Activated naive CD8-positive, alpha-beta T cell treated with anti-CD3 and anti-CD28 coated beads, Interleukin-2, amount 50 U/mL, for 24 hours (primary cell): ENCODE measurements around the gene CDH4.

Source experiments
- ATAC-seq: fragments of 150-1000 bp; cut with Tn5 transposase; one replicate; pipeline ENCODE4 v1.10.0; 2021
- DNase-seq: peaks from one replicate; pipeline ENCODE4 v3.0.0; 2021
- H3K27ac Mint-ChIP-seq: one replicate; pipeline ENCODE4 v1.8.0; 2021; ENCODE audit warnings: mild to moderate bottlenecking, mixed read lengths
- H3K27me3 Mint-ChIP-seq: one replicate; pipeline ENCODE4 v1.8.0; 2021; ENCODE audit warnings: mixed read lengths
- H3K36me3 Mint-ChIP-seq: one replicate; pipeline ENCODE4 v1.8.0; 2021; ENCODE audit warnings: low read depth, mixed read lengths
- H3K4me1 Mint-ChIP-seq: one replicate; pipeline ENCODE4 v1.8.0; 2021; ENCODE audit warnings: mixed read lengths
- H3K4me3 Mint-ChIP-seq: one replicate; pipeline ENCODE4 v1.8.0; 2021; ENCODE audit warnings: mild to moderate bottlenecking, moderate library complexity, mixed read lengths
- H3K9me3 Mint-ChIP-seq: one replicate; pipeline ENCODE4 v1.8.0; 2021; ENCODE audit warnings: mixed read lengths

The CDH4 gene

DNA sequence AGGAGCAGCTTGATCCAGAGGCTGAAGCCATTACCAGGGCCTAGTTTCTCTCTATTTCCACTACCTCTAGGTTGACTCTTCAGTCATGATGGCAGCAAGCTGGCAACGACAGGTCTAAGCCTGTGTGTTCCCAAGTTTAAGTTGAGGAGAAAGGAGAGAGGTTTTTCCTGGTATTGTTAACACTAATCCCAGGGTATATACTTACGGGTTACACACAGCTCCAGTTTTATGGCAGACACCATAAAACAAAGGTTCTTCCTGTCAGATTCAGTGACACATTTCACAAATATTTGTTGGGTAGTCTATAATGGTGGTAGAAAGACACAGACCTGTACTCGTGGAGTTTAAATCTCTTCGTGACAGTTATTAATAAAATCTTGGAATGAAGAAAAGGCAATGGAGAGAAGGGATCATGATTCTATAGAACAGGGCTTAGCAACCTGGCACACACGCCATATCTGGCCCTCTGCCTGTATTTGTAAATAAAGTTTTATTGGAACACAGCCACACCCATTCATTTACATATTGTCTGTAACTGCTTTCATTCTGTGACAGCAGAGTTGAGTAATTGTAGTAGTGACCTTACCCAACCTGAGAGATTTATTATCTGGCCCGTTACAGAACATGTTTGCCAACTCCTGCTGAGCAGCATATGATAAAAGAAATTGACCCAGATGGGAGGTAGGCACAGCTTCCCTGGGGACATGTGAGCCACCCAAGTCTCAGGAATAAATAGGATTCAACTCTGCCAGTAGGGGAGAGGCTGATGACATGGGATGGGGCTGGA is 323.3 kb downstream of the CDH4 start:
- no peaks in the 10 kb centered on the region for H3K36me3 Mint-ChIP-seq
- H3K4me1 Mint-ChIP-seq, result no peaks in the 10 kb centered on the region
- H3K4me3 Mint-ChIP-seq, result no peak overlapping the region
- no peak overlapping the region for H3K27ac Mint-ChIP-seq
- no peaks in the 10 kb centered on the region for H3K27me3 Mint-ChIP-seq
- no peaks in the 10 kb centered on the region for H3K9me3 Mint-ChIP-seq
- DNase-seq (no peak), ATAC-seq (no peak)

DNA sequence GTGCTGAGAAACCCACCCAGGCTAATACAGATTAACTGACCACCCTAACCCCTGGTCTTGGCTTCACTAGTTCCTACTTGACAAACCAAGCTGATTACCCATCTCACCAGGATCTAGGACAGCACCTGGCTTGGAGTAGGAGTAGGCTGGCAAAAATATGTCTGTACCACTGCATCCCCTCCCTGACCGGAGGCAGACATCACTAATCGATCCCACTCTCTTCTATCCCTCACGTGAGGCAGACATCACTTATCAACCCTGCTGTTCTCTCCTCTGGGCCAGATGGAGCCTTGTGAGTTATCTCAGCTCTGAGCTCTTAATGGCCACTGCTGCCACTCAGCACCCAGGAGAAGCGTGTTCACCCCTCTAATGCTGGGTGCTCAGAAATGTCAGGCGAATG is 324.3 kb downstream of the CDH4 start:
- H3K27ac Mint-ChIP-seq, result no peak overlapping the region
- no peak overlapping the region for H3K4me3 Mint-ChIP-seq
- no peaks in the 10 kb centered on the region for H3K9me3 Mint-ChIP-seq
- no peaks in the 10 kb centered on the region for H3K27me3 Mint-ChIP-seq
- no peaks in the 10 kb centered on the region for H3K36me3 Mint-ChIP-seq
- no peak for ATAC-seq
- DNase-seq, result no peak
- no peaks in the 10 kb centered on the region for H3K4me1 Mint-ChIP-seq

DNA sequence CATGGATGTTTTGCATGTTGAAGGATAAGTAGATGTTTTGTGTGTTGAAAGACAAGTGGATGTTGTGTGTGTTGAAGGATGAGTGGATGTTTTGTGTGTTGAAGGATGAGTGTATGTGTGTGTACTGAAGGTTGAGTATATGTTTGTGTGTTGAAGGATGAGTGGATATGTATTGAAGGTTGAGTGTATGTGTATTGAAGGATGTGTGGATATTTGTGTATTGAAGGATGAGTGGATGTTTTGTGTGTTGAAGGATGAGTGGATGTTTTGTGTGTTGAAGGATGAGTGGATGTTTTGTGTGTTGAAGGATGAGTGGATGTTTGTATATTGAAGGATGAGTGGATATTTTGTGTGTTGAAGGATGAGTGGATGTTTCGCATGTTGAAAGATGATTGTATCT is 325.0 kb downstream of the CDH4 start:
- ATAC-seq (no peak), DNase-seq (no peak)
- Mint-ChIP-seq H3K27me3 (peaks cover under 1% of the 10 kb centered on the region), H3K4me3 (no peak overlapping the region), H3K9me3 (no peaks in the 10 kb centered on the region), H3K4me1 (no peaks in the 10 kb centered on the region), H3K36me3 (no peaks in the 10 kb centered on the region), H3K27ac (no peak overlapping the region)

DNA sequence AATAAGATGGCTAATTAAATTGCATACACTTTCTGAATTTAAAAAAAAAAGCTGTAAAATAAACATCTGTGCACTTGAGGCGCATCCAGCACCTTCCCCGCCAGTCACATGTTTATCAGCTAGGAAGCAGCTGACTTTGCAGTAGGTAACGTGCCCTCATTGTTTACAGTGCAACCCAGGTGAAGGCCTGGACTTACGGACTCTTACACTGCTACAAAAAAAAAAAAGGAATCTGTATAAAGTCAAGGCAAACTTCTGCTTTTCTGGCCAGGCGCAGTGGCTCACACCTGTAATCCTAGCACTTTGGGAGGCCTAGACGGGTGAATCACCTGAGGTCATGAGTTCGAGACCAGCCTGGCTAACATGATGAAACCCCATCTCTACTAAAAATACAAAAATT is 327.8 kb downstream of the CDH4 start:
- DNase-seq, result no peak
- H3K4me3 Mint-ChIP-seq, result no peak overlapping the region
- peaks cover 3% of the 10 kb centered on the region for H3K27me3 Mint-ChIP-seq
- no peaks in the 10 kb centered on the region for H3K36me3 Mint-ChIP-seq
- no peaks in the 10 kb centered on the region for H3K4me1 Mint-ChIP-seq
- no peaks in the 10 kb centered on the region for H3K9me3 Mint-ChIP-seq
- no peak overlapping the region for H3K27ac Mint-ChIP-seq
- no peak for ATAC-seq

DNA sequence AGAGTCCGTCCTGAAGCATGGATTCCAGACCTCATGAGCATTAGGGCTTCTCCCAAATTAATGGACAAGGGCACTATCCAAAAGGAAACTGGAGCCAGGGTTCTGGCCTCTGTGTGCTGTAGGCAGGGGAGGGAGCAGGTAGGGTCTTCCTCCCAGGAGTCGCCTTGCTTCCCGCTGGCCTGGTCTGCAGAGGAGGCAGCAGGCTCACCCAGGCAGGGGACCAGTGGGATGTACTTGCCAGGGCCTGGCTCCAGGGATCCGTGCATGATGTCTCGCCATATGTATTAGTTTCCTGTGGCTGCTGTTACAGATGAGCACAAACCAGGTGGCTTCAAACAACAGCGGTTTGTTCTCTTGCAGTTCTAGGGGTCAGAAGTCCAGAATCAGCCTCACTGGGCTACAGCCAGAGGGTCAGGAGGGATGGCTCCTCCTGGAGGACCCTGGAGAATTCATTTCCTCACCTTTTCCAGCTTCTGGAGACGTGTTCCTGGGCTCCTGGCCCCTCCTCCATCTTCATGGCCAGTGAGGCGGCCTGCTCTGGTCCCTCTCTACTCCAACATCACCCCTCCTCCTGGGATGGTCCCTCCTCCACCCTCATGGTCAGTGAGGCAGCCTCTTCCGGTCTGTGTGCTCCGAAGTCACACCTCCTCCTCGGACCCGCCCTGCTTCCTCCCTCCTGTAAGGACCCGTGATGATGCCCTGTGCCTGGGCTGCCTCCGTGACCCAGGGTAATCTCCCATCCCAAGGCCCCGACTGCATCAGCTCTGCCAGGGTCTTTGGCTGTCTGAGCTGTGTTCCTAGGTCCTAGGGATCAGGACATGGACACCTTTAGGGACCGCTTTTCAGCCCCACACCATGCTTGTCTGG is 329.1 kb downstream of the CDH4 start:
- ATAC-seq (no peak), DNase-seq (no peak)
- peaks cover 3% of the 10 kb centered on the region for H3K27me3 Mint-ChIP-seq
- H3K4me3 Mint-ChIP-seq, result no peak overlapping the region
- H3K4me1 Mint-ChIP-seq, result no peaks in the 10 kb centered on the region
- no peaks in the 10 kb centered on the region for H3K9me3 Mint-ChIP-seq
- no peaks in the 10 kb centered on the region for H3K36me3 Mint-ChIP-seq
- no peak overlapping the region for H3K27ac Mint-ChIP-seq

DNA sequence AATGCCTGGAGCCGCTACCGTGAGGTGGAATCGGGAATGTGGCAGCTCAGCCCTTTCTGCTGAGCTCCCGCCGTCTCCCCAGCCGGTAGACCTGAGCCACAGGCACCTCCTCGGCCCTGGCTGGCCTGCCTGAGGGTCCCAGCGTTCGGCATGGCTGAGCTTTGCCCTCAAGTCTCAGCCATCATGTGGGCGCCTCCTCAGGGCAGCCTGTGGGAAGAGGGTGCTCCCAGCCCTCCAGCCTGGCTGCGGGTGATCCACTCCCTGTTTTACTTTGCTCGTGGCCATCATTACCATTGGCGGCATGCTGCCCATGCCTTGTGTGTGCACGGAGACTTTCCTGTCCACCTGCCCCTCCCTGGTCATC is 329.7 kb downstream of the CDH4 start:
- H3K9me3 Mint-ChIP-seq, result no peaks in the 10 kb centered on the region
- ATAC-seq (no peak), DNase-seq (no peak)
- H3K36me3 Mint-ChIP-seq, result no peaks in the 10 kb centered on the region
- no peaks in the 10 kb centered on the region for H3K4me1 Mint-ChIP-seq
- no peak overlapping the region for H3K4me3 Mint-ChIP-seq
- H3K27ac Mint-ChIP-seq, result no peak overlapping the region
- peaks cover 3% of the 10 kb centered on the region for H3K27me3 Mint-ChIP-seq

DNA sequence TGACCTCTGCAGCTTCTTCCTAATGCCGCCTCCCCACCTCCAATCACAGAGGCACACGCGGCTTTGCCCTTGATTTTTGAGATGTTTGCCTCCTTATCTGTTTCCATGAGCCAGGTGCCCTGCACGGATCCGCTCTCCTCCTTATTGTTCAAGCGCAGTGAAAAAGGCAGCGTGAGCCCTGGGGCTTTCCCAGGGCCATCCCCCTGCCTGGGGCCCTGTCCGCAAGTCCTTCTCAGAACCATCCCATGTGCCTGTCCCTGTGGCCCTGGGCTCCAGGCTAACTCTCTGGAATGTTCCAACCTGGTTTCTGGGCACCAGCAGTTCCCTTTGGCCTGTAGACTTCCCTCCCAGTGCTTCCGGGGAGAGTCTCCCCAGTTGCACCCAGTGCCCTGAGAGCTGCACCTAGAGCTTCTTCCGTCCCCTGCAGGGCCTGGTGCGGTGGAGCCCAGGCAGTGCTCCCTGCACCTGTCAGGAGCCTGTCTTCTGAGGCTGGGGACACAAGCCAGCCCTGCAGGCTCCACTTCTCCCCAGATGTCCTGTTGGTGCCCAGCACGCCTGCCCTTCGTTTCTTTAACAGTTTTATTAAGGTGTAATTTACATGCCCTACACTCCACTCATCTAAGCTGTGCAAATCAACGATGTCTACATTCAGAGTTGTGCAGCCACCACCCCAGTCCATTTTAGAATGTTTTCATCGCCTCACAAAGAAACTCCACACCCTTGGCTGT is 330.3 kb downstream of the CDH4 start:
- Mint-ChIP-seq H3K27me3 (peaks cover 3% of the 10 kb centered on the region), H3K36me3 (no peaks in the 10 kb centered on the region), H3K9me3 (no peaks in the 10 kb centered on the region), H3K4me1 (no peaks in the 10 kb centered on the region), H3K27ac (no peak overlapping the region), H3K4me3 (no peak overlapping the region)
- ATAC-seq (no peak), DNase-seq (no peak)

DNA sequence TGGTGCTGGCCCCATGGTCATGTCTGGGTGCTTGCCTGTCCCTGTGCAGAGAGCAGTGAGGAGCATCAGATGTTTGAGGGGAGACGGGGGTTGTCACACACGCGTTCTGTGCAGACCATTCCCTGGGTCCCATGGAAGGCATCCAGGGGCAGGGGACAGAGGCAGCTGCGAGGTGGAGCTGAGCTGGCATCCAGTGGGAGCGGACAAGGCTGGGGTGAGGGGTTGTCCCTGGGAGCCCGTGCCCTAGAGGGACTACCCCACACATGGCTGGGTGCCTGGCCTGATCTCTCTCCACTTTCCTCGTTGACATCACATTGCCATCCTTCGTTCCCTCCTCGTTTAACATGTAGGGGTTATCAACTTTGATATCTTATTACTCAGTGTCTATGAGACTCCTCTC is 331.3 kb downstream of the CDH4 start:
- no peak for DNase-seq
- Mint-ChIP-seq H3K27me3 (peaks cover 3% of the 10 kb centered on the region), H3K4me3 (no peak overlapping the region), H3K4me1 (no peaks in the 10 kb centered on the region), H3K9me3 (no peaks in the 10 kb centered on the region), H3K36me3 (no peaks in the 10 kb centered on the region), H3K27ac (no peak overlapping the region)
- ATAC-seq, result no peak

DNA sequence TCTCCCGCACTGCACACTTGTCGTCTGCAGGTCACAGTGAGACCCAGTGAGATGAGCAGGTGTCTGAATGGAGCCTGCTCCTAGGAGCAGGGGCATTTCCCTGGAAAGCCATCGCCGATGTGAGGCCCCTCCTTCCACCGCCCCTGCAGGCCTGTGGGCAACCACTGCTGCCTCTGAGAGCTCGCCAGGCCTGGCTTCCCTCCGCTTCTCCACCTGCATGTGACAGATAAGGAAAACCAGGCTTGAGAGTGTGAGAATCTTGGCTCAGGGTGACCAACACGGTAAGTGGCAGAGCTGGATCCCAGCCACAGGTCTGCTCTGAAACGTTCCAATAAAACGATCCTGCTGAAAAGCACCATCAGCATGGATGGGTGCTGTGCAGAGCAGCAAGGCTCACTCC is 332.8 kb downstream of the CDH4 start:
- DNase-seq (no peak), ATAC-seq (no peak)
- Mint-ChIP-seq H3K9me3 (peaks cover 5% of the 10 kb centered on the region), H3K27me3 (peaks cover 5% of the 10 kb centered on the region), H3K4me3 (no peak overlapping the region), H3K36me3 (no peaks in the 10 kb centered on the region), H3K4me1 (no peaks in the 10 kb centered on the region), H3K27ac (no peak overlapping the region)

DNA sequence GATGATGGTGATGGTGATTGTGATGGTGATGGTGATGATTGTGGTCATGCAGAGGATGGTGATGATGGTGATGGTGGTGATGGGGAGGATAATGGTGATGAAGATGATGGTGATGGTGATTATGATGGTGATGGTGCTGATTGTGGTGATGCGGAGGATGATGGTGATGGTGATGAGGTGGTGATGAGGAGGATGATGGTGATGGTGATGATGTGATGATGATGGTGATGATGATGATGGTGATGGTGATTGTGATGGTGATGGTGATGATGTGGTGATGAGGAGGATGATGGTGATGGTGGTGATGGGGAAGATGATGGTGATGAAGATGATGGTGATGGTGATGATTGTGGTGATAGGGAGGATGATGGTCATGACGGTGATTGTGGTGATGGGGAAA is 333.7 kb downstream of the CDH4 start:
- Mint-ChIP-seq H3K4me1 (no peaks in the 10 kb centered on the region), H3K27me3 (peaks cover 5% of the 10 kb centered on the region), H3K27ac (no peak overlapping the region), H3K36me3 (no peaks in the 10 kb centered on the region), H3K9me3 (peaks cover 5% of the 10 kb centered on the region), H3K4me3 (no peak overlapping the region)
- ATAC-seq (no peak), DNase-seq (no peak)

DNA sequence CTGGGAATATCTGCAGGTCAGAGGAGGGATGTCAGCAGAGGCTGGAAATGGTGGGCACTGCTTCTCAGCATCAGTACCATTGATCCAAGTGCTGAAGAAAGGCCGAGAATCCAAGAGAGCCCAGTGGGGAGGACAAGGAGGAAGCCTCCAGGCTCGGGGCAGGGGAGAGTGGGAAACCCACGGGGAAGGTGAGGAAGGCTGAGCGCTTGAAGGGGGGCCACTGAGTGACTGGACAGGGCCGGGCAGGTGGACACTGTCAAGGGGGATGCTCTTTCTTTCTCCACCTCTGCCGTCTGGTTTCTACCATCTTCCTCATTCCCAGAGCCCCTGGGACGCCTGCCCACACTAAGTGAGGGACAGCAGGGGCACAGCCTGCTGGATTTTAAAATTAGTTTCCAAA is 335.0 kb downstream of the CDH4 start:
- Mint-ChIP-seq H3K9me3 (peaks cover 5% of the 10 kb centered on the region), H3K36me3 (no peaks in the 10 kb centered on the region), H3K27me3 (peaks cover 4% of the 10 kb centered on the region), H3K4me1 (no peaks in the 10 kb centered on the region), H3K27ac (no peak overlapping the region), H3K4me3 (no peak overlapping the region)
- no peak for ATAC-seq
- DNase-seq, result no peak

DNA sequence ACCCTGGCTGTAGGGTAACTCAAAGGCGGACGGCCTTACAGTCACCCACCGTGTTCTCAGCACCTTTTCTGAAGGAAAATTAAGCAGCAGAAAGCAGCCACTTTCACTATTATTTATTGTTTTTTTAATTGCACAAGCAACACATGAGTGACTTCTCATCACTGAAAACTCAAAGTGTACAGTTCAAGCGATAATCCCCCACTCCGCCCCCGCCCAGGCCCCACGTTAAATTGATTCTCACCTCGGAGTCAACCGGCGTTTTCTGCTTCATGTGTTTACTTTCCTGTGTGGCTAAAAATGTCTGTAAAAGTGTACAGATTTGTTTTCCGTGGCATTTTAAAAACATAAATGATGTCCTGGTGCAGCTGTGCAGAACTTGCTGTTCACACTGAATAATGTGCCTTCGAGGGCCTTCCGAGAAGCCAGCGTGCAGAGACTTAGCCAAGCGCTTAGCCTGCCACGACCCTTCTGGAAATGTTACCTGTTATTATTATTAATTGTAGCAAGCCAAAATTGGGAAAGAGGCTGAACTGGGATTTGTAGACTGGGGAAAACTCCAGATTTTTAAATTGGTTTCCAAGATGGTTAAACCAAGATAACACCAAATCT is 335.7 kb downstream of the CDH4 start:
- Mint-ChIP-seq H3K4me1 (no peaks in the 10 kb centered on the region), H3K27me3 (peaks cover 2% of the 10 kb centered on the region), H3K36me3 (no peaks in the 10 kb centered on the region), H3K27ac (no peak overlapping the region), H3K9me3 (peaks cover 9% of the 10 kb centered on the region), H3K4me3 (no peak overlapping the region)
- DNase-seq, result no peak
- no peak for ATAC-seq

DNA sequence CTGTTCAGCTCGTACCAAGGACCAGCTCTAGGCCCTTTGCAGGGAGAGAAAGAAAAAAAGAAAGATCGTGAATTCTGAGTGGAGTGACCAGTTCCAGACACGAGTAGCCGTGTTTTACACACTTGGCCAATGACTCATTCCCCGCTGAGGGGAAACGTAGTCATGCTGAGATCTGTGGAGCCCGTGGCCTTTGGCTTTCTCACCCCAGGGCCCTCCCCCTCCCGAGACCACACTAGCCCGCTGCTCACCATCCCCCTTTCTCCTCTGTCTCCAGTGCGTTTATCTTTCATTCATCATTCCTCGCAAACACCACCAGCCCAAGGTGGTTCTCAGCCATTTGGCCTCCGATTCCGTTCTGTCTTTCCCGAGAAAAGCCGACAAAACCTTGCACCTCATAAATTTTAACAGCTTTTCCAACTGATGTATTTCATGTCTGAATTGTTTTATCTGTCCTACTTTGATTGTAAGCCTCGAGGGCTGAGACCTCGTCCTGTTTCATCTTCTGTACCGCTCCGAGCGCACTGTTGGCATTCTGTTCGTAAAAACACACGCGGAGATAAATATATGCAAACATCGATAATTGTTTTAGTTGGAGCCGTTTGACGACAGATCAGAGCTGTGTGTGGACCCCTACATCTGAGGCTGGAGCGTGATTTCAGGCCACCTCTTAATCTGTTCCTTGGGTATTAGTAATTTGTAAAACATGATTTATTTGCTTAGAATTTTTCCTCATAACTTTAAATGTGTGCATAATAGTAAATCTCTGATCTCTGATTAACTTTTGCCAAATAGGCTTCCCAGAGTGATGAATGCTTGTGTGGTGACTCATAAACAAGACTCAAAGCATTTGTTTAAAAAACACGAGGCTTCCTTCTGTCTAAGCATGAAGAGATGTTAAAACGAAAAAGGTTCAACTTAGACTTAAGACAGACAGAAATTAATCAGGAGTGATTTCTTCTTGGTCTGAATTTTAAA is 336.6 kb downstream of the CDH4 start:
- H3K36me3 Mint-ChIP-seq, result peaks cover 2% of the 10 kb centered on the region
- H3K4me1 Mint-ChIP-seq, result no peaks in the 10 kb centered on the region
- peaks cover 2% of the 10 kb centered on the region for H3K27me3 Mint-ChIP-seq
- H3K27ac Mint-ChIP-seq, result no peak overlapping the region
- no peak for ATAC-seq
- H3K4me3 Mint-ChIP-seq, result no peak overlapping the region
- no peak for DNase-seq
- peaks cover 17% of the 10 kb centered on the region for H3K9me3 Mint-ChIP-seq

DNA sequence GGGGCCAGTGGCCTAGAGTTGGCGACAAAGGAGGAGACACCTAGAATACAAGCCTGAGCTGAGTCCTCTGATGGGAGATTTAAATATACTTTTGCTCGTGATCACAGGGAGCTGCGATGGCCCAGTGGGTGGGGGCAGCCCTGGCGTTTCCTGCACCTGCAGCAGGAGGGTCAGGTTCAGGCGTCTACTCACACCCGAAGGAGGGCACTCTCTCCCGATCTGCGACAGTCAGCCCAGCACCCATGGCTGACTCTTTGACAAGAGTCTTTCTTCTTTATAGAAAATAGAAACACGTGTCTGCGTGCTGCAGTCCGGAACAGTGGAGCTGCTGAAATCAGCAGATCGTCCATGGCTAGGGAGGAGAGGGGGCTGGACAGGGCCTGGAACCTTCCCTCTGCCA is 338.2 kb downstream of the CDH4 start:
- no peak for ATAC-seq
- Mint-ChIP-seq H3K4me1 (no peaks in the 10 kb centered on the region), H3K27me3 (peaks cover 2% of the 10 kb centered on the region), H3K4me3 (no peak overlapping the region), H3K27ac (no peak overlapping the region), H3K36me3 (peaks cover 2% of the 10 kb centered on the region), H3K9me3 (peaks cover 17% of the 10 kb centered on the region)
- no peak for DNase-seq
